Activated T-cell treated with anti-CD3 and anti-CD28 coated beads, Interleukin-2, amount 50 U/mL, for 4 hours (primary cell): Measurements from ENCODE around the gene SMIM38. TPM values are rescaled to one million over a fixed set of nuclear protein-coding genes. Genes with fewer than 3 reads are reported as not detected.
A peak's percentile ranks its signal among the peaks of the same experiment; 100 is the strongest.

Experiments used
- ATAC-seq, 2 donors: fragments of 200-7000 bp; cut with Tn5 transposase; one replicate each; pipeline ENCODE4 v1.10.0; 2021
- DNase-seq: peaks from one replicate; pipeline ENCODE4 v3.0.0-alpha.2; 2020
- H3K27me3 Mint-ChIP-seq: one replicate; pipeline ENCODE4 v1.8.0; 2021; ENCODE audit warnings: low read depth, mixed read lengths
- H3K36me3 Mint-ChIP-seq: one replicate; pipeline ENCODE4 v1.8.0; 2022; ENCODE audit warnings: mixed read lengths; ENCODE audit not compliant: insufficient read depth
- H3K4me1 Mint-ChIP-seq: one replicate; pipeline ENCODE4 v1.8.0; 2021; ENCODE audit warnings: low read depth, mixed read lengths
- H3K4me3 Mint-ChIP-seq: one replicate; pipeline ENCODE4 v1.8.0; 2021; ENCODE audit warnings: mild to moderate bottlenecking, moderate library complexity, mixed read lengths
- H3K9me3 Mint-ChIP-seq: one replicate; pipeline ENCODE4 v1.8.0; 2021; ENCODE audit warnings: mixed read lengths
- total RNA-seq, 3 donors: library from RNA; stranded (reverse); gene quantifications; one replicate each; pipeline ENCODE4 v1.2.1, GENCODE V29; 2021

The SMIM38 gene
- total RNA-seq, 3 donors from 2014 or later, result 0.10 to 0.18 (median 0.16) TPM

DNA sequence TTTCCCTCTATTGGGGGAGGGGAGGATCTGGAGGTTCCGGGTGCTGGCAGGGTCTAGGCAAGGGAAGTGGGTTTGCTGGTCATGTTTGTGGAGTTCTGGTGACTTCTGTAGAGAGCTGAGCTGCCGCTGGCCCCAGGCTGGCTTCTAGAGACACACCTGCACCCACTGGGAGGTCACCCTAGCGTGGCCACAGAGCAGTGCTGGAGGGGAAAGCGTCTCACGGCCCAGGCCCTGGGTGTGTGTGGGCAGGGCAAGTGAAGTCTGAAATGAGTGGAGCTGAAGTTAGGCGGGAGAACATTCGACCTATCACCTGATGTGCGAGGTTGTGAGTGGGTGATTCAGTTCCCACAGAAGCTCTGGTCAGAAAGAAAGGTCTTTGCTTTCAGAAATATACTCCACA, 27.9 kb downstream of the SMIM38 start:
- H3K4me3 Mint-ChIP-seq, result no peak overlapping the region
- no peak for ATAC-seq
- H3K27me3 Mint-ChIP-seq, result peaks cover 4% of the 10 kb centered on the region
- DNase-seq, result no peak
- no peaks in the 10 kb centered on the region for H3K36me3 Mint-ChIP-seq
- peaks cover 5% of the 10 kb centered on the region for H3K9me3 Mint-ChIP-seq
- H3K4me1 Mint-ChIP-seq, result peaks cover 2% of the 10 kb centered on the region

DNA sequence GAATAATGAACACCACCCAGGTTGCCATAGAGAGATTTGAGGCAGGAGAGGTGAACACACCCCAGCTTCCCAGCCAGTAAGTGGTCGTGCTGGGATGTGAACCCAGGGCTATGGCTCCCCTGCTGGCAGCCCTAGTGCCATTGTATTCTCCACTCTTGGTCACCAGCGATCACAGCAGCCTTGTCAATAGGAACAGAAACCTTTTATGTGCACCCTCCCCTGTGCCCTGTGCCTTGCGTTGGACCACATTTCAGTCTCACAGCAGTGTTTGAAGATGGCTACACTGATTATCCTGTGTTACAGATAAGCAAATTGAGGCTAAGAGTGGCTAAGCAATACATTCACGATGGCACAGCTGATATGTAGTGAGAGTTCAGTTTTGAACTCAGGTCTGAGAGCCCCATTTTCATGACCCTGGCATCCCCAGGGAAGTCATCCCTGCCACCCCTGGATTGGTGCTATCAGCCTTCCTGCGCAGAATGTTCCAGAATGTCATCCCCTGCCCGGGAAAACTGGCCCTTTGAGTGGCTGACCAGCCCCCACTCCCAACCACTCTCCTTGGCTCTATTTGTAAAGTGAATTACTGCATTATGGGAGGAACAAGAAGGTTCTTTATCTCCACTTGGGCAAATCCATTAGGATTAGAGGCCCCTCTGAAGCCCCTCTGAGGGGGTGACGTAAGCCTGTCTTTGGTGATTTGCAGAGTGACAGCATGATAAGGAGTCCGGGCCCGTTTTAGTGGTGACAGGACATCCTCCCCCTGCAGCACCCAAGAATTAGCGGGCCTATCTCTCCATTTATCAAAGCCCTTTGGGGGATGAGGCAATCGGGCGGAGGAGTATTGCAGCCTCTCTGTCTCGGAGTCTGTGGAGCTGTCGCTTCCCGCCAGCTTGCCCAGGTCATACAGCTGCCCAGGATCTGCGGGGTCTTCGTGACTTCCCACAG, 30.9 kb downstream of the SMIM38 start:
- peaks cover 12% of the 10 kb centered on the region for H3K9me3 Mint-ChIP-seq
- H3K4me1 Mint-ChIP-seq, result peaks cover 2% of the 10 kb centered on the region
- DNase-seq, result no peak
- no peak overlapping the region for H3K4me3 Mint-ChIP-seq
- no peak for ATAC-seq
- H3K36me3 Mint-ChIP-seq, result no peaks in the 10 kb centered on the region
- H3K27me3 Mint-ChIP-seq, result peaks cover 2% of the 10 kb centered on the region

DNA sequence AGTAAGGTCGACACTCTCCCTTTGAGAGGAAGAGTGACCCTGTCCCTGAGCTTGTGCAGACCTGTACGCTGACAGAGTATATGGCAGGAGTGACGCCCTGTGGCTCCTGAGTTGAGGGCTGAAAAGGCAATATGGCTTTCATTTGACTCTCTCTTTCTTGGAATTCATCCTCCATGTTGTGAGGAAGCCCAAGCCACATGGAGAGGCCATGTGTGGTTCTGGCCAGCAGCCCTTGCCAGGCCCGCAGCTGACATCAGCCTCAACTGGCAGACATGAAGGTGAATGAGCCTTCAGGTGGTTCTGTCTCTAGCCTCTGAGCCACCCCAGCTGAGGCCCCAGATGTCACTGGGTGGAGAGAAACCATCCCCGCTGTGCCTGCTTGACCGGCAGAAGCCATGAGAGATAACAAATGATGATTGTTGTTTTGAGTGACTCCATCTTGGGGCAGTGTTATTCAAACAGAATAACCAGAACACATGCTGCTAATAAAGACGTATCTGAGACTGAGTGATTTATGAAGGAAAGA, 31.9 kb downstream of the SMIM38 start:
- H3K4me1 Mint-ChIP-seq, result peaks cover 3% of the 10 kb centered on the region
- no peak overlapping the region for H3K4me3 Mint-ChIP-seq
- peaks cover 12% of the 10 kb centered on the region for H3K9me3 Mint-ChIP-seq
- H3K36me3 Mint-ChIP-seq, result no peaks in the 10 kb centered on the region
- H3K27me3 Mint-ChIP-seq, result peaks cover 3% of the 10 kb centered on the region
- ATAC-seq (no peak), DNase-seq (no peak)

DNA sequence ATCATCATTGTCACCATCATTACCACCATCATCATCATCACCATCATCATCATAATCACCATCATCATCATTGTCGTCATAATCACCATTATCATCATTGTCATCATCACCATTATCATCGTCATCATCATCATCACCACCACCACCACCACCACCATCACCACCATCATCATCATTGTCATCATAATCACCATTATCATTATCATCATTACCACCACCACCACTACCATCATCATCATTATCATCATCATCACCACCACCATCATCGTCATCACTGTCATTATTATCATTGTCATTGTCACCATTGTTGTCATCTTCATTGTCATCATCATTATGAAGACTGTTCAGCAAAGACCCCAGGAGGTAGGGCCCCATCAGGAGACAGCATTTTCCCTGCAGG, 33.3 kb downstream of the SMIM38 start:
- Mint-ChIP-seq H3K4me1 (peaks cover 1% of the 10 kb centered on the region), H3K4me3 (no peak overlapping the region), H3K9me3 (peaks cover 12% of the 10 kb centered on the region), H3K27me3 (peaks cover 4% of the 10 kb centered on the region), H3K36me3 (no peaks in the 10 kb centered on the region)
- no peak for ATAC-seq
- no peak for DNase-seq

DNA sequence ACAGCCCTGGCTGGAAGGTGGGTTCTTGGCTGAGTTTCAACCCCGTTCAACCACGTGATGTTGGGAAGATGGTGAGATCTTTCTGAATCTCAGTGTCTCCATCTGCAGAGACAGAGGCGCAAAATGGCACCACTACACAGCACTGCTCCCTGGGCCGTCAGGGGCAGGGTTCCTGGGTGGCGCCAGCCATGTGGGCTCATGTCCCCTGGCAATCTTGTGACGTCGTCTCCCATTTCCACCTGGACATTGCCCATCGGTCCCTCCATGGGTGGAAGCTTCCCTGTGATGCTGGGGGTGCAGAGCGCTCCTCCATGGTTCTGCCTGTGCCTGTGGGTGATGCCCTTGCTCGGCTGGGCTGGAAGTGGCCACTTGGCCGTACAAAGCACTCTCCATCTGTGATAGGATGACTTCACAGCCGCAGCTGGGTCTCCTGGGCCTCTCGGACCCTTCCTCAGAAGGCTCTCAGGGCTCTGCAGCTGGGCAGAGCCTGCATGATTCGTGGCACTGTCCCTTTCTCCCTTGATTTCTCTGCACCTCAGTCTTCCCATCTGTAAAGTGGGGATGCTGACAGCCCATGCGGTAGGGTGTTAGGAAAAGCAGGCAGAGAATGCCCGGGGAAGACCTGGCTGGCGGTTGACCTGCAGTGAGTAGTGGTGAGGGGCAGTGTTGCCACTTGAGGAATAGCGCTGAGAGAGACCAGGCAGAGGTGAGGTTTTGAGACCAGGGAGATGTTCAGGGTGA, 35.2 kb downstream of the SMIM38 start:
- Mint-ChIP-seq H3K9me3 (peaks cover 23% of the 10 kb centered on the region), H3K4me1 (peaks cover 1% of the 10 kb centered on the region), H3K27me3 (peaks cover 4% of the 10 kb centered on the region), H3K36me3 (no peaks in the 10 kb centered on the region), H3K4me3 (no peak overlapping the region)
- DNase-seq (no peak), ATAC-seq (no peak)

DNA sequence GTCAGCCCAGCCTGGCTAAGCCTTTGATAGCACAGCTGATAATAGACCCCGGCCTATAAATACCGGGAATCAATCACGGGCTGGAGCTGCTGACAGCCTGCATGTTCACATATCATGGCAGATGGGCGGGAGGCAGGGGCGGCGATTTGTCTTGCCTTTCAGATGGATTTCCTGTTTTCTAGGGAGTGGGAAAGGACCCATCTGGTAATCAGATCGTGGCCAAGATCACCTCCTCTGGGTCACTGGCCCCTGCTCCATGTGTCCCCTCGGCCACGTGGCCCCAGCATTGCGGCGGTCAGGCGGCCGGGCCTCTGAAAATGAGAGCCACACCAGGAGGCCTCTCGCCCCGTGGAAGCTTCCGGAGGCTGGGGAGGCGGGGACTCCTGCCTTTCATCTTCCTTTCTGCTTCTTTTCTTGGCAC, 36.6 kb downstream of the SMIM38 start:
- Mint-ChIP-seq H3K27me3 (peaks cover 4% of the 10 kb centered on the region), H3K36me3 (no peaks in the 10 kb centered on the region), H3K4me3 (peak overlapping the region; percentile 51), H3K9me3 (peaks cover 23% of the 10 kb centered on the region), H3K4me1 (peaks cover 1% of the 10 kb centered on the region)
- ATAC-seq, result no peak
- DNase-seq, result no peak

DNA sequence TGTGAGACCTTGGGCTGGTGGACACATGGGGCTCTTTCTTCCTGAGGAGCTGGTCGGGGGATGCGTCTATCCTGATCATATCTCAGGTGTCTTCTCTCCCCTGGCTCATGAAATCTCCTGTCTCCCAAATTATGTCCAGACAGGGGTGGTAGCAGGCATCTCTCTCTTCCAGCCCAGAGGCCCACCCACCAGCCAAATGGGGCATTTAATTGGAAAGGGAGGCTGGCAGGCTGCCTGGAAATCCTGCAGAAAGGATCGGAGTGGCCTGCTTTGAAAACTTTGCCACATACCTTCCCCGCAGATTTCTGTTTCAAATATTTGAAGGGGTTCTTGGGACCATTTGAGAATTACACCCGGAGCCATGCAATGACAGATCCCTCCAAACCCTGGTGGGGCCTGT, 37.4 kb downstream of the SMIM38 start:
- H3K4me1 Mint-ChIP-seq, result peaks cover 1% of the 10 kb centered on the region
- DNase-seq (no peak), ATAC-seq (no peak)
- H3K36me3 Mint-ChIP-seq, result no peaks in the 10 kb centered on the region
- H3K9me3 Mint-ChIP-seq, result peaks cover 18% of the 10 kb centered on the region
- no peak overlapping the region for H3K4me3 Mint-ChIP-seq
- peaks cover 2% of the 10 kb centered on the region for H3K27me3 Mint-ChIP-seq

DNA sequence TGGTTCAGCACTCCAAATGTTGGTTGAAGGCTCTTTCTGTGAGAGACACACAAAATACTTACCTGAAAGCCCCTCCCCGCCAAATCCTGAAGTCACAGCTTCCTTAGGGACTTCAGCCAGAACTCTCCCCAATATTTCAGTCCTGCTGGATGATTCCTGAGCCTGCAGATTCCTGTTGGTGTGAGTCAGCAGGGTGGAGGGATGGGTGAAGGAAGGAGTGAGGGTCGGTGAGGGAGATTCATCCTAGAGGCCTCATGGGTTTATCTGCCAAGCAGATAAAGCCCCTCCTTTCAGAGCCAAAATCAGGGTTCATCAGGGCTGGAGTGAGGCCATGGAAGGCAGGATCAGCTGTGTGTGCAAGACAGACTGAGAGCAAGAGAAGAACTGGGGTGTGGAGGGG, 37.9 kb downstream of the SMIM38 start:
- Mint-ChIP-seq H3K4me3 (no peak overlapping the region), H3K4me1 (peaks cover 1% of the 10 kb centered on the region), H3K27me3 (peaks cover 2% of the 10 kb centered on the region), H3K36me3 (no peaks in the 10 kb centered on the region), H3K9me3 (peaks cover 18% of the 10 kb centered on the region)
- no peak for ATAC-seq
- no peak for DNase-seq

DNA sequence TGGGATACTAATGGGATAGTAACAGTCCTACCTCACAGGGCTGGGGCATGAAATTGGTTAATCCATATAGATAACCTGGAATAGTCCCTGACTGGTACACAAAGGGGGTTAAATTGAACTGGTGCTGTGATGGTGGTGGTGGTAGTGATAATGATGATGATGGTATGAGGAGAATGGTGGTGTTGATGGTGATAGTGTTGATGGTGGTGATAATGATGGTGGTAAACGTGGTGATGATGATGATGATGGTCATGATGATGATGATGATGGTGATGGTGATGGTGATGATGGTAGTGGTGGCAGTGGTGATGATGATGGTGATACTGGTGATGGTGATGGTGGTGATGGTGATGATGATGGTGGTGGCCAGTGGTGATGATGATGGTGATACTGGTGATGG, 38.7 kb downstream of the SMIM38 start:
- Mint-ChIP-seq H3K27me3 (peaks cover 2% of the 10 kb centered on the region), H3K9me3 (peaks cover 11% of the 10 kb centered on the region)

DNA sequence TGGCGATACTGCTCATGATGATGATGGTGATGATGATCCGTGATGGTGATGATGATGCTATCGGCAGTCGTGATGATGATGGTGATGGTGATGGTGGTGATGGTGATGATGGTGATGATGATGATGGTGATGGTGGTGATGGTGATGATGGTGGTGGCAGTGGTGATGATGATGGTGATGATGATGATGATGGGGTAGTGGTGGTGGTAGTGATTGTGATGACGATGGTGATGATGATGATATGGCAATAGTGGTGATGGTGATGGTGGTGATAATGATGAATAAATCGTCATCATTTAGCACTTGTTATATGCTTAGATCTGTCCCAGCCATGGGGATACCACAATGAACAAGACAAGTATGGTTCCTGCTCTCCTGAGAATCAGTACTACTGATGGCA, 39.2 kb downstream of the SMIM38 start:
- Mint-ChIP-seq H3K9me3 (peaks cover 11% of the 10 kb centered on the region), H3K4me1 (peaks cover 1% of the 10 kb centered on the region), H3K4me3 (no peak overlapping the region), H3K27me3 (peaks cover 2% of the 10 kb centered on the region), H3K36me3 (no peaks in the 10 kb centered on the region)
- DNase-seq (no peak), ATAC-seq (no peak)

More for the DNA sequence above, 38.7 kb downstream of the SMIM38 start:
- H3K4me3 Mint-ChIP-seq, result no peak overlapping the region
- ATAC-seq (no peak), DNase-seq (no peak)
- no peaks in the 10 kb centered on the region for H3K36me3 Mint-ChIP-seq
- H3K4me1 Mint-ChIP-seq, result peaks cover 1% of the 10 kb centered on the region

DNA sequence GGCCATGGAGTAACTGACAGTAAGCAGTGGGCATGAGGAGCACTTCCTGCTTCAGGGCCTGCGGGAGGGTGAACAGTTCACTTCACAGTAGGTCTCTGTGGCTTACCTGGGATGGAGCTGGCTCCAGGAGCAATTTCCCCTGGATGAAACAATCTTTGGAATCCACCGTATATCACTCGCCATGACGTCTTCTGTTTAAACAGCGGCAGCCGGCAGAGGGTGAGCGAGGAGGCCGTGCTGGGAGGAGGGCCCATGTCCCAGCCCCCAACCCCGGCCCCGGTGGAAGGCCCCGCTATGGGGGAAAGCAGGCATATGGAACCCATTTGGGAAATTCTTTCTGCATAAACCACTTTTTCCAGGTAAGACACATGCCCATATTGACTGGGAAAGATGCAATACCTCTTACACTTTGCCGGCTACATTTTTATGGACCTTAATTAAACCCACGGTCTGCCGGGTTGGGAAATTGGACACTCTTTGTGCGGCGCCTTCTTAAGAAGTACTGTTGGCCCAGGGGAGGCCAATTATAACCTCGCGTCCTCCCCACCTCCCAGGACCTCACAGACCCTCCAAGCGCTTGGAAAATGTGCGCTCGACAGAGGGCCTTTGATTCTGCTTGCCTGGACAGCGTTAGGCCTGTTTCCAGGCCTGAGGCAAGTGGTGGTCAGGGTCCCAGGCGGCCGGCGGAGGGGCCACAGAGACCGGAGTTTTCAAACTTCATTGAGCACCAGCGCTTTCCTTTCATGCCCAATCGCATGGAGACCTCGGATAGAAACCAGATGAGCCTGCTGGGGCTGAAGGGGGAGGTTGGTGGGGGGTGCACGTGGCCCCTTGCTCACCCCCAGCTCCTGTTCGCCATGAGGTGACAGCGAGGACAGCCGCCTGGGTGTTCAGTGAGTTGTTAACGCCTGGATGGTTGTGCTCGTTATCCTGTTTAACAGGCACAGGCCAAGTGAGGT, 40.4 kb downstream of the SMIM38 start:
- Mint-ChIP-seq H3K9me3 (peaks cover 11% of the 10 kb centered on the region), H3K27me3 (peaks cover 2% of the 10 kb centered on the region), H3K4me1 (peaks cover 1% of the 10 kb centered on the region), H3K36me3 (no peaks in the 10 kb centered on the region), H3K4me3 (no peak overlapping the region)
- ATAC-seq (no peak), DNase-seq (no peak)

DNA sequence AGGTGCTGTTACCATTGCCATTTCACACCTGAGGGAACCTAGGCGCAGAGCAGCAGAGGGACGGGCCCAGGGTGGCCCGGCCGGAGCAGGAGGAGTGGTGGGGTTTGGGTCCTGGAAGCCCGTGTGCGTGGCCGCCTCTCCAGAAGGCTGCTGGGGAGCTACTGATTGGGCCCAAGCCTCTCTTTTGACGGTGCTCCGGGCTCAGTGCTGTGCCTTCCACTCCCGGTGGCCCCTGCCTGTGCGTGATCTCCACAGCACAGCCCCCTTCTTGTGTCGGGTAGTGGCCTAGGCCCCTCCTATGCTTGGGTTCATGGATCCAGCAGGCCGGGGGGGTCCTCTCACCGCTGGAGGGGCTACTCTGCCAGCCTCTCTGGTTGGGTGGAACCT, 41.0 kb downstream of the SMIM38 start:
- Mint-ChIP-seq H3K27me3 (peaks cover 2% of the 10 kb centered on the region), H3K4me1 (peaks cover 1% of the 10 kb centered on the region), H3K4me3 (no peak overlapping the region), H3K36me3 (no peaks in the 10 kb centered on the region), H3K9me3 (peaks cover 11% of the 10 kb centered on the region)
- ATAC-seq (no peak), DNase-seq (no peak)

DNA sequence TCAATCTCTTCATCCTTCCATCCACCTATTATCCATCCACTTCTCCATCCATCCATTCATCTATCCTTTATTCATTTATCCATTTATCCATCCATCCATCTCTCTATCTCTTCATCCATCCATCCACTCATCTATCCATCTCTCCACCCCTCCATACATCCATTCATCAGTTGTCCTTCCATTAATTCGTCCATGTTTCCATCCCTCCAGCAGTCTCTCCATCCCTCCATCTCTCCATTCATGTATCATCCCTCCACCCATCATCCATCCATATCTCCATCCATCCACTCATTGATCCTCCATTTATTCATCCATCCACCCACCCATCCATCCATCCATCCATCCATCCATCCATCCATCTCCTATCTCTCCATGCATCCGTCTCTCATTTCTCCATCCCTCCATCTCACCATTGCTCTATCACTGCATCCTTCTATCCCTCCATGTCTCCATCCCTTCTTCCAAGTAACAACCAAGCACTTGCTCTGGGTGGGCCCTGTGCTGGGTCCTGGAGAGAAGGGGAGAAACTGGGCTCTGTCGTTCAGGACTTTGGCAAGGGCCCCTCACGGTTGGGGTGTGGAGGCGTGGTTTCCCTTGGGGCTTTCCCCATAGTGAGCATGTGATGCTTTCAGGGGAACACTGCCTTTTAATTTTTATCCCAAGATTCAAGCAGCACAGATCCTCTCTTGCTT, 43.3 kb downstream of the SMIM38 start:
- H3K4me3 Mint-ChIP-seq, result no peak overlapping the region
- H3K9me3 Mint-ChIP-seq, result peaks cover 11% of the 10 kb centered on the region
- no peaks in the 10 kb centered on the region for H3K27me3 Mint-ChIP-seq
- DNase-seq (no peak), ATAC-seq (no peak)
- H3K36me3 Mint-ChIP-seq, result no peaks in the 10 kb centered on the region
- H3K4me1 Mint-ChIP-seq, result no peaks in the 10 kb centered on the region
